Measurements from ENCODE around the gene PANX1. TPM values are rescaled to one million over a fixed set of nuclear protein-coding genes. Genes with fewer than 3 reads are reported as not detected.

The PANX1 gene
- total RNA-seq, 2 experiments from 2014 or later: 11.3 to 16.5 TPM

DNA sequence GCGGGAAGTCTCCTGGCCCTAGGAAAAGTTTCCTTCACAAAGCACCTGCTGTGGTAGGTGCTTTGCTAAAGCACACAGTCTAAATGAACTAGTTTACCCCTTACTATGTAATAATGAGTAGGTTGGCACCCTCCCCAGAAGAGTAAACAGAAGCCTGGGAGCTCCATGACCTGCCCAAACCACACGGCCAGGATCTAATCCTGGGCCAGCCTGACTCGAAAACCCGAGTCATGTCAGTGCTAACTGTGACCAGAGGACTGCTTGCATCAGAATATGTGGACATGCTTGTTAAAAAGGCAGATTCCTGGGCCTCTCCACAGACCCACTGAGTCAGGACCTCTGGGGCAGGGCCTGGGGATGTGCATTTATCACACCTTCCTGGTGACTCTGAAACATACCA lies 67.7 kb downstream of the PANX1 start:
- no peaks in the 10 kb centered on the region for H3K36me3 ChIP-seq (ENCODE audit: insufficient read depth, low read length)
- no peaks in the 10 kb centered on the region for H4K20me1 ChIP-seq (ENCODE audit: insufficient read depth, low read length)
- H3K9me2 ChIP-seq (ENCODE audit: insufficient read depth, low read length): no peaks in the 10 kb centered on the region
- no peak overlapping the region for H3K4me3 ChIP-seq (ENCODE audit: low read depth, low read length, poor library complexity, severe bottlenecking)
- intact Hi-C loops (cut with micrococcal nuclease; ENCODE audit: unreplicated experiment): no loop called here
- no peak overlapping the region for H3K27ac ChIP-seq (ENCODE audit: low read depth, low read length, poor library complexity, severe bottlenecking)
- no peaks in the 10 kb centered on the region for H3K4me1 ChIP-seq (ENCODE audit: insufficient read depth, low read length, poor library complexity, severe bottlenecking)
- H3K79me2 ChIP-seq (ENCODE audit: insufficient read depth, low read depth, low read length): no peaks in the 10 kb centered on the region
- no peak overlapping the region for H3K4me2 ChIP-seq (ENCODE audit: low read length)
- TF ChIP-seq EZH2phosphoT487 (IDR thresholded peaks at IDR 0.05; ENCODE audit: borderline replicate concordance, low read depth, low read length): no peak
- TF ChIP-seq, protein P1, sequence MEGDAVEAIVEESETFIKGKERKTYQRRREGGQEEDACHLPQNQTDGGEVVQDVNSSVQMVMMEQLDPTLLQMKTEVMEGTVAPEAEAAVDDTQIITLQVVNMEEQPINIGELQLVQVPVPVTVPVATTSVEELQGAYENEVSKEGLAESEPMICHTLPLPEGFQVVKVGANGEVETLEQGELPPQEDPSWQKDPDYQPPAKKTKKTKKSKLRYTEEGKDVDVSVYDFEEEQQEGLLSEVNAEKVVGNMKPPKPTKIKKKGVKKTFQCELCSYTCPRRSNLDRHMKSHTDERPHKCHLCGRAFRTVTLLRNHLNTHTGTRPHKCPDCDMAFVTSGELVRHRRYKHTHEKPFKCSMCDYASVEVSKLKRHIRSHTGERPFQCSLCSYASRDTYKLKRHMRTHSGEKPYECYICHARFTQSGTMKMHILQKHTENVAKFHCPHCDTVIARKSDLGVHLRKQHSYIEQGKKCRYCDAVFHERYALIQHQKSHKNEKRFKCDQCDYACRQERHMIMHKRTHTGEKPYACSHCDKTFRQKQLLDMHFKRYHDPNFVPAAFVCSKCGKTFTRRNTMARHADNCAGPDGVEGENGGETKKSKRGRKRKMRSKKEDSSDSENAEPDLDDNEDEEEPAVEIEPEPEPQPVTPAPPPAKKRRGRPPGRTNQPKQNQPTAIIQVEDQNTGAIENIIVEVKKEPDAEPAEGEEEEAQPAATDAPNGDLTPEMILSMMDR (conservative IDR thresholded peaks at IDR 0.05; ENCODE audit: low read length): no peak
- BruUV-seq (replicated peaks): no TSS peak
- ChIA-PET CTCF (ENCODE audit: unreplicated experiment) (no interaction called here), POLR2A (no interaction called here)
- no peak overlapping the region for H2AFZ ChIP-seq (ENCODE audit: low read length)
- no peak for DNase-seq (ENCODE audit: low spot score)
- H3K9me3 ChIP-seq (ENCODE audit: low read length): no peaks in the 10 kb centered on the region

DNA sequence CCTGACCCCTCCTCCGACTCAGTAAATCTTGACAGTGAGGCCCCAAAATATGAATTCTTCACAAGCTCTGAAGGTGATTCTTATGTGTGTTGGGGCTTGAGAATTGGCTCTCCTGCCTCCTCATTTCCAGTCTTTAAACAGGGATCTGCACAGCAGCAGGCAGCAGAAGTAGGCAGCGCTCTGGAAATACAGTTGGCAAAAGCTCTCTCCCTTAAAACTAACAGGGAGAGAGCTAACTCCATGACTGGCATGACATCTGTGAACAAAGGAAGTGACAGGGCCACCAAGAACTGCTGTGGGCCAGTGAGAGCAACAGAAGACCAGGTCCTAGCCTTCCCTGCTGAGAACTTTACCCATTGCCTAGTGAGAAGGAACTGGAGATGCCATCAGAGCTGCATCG lies 70.1 kb downstream of the PANX1 start:
- BruUV-seq (replicated peaks): no TSS peak
- TF ChIP-seq, protein P1 (conservative IDR thresholded peaks at IDR 0.05; ENCODE audit: low read length): no peak
- TF ChIP-seq EZH2phosphoT487 (IDR thresholded peaks at IDR 0.05; ENCODE audit: borderline replicate concordance, low read depth, low read length): no peak
- no peak overlapping the region for H2AFZ ChIP-seq (ENCODE audit: low read length)
- H3K9me2 ChIP-seq (ENCODE audit: insufficient read depth, low read length): no peaks in the 10 kb centered on the region
- intact Hi-C loops (cut with micrococcal nuclease; ENCODE audit: unreplicated experiment): no loop called here
- H3K9me3 ChIP-seq (ENCODE audit: low read length): no peaks in the 10 kb centered on the region
- no peaks in the 10 kb centered on the region for H3K79me2 ChIP-seq (ENCODE audit: insufficient read depth, low read depth, low read length)
- ChIA-PET POLR2A (no interaction called here), CTCF (ENCODE audit: unreplicated experiment) (no interaction called here)
- H4K20me1 ChIP-seq (ENCODE audit: insufficient read depth, low read length): no peaks in the 10 kb centered on the region
- no peaks in the 10 kb centered on the region for H3K4me1 ChIP-seq (ENCODE audit: insufficient read depth, low read length, poor library complexity, severe bottlenecking)
- H3K4me2 ChIP-seq (ENCODE audit: low read length): no peak overlapping the region
- no peaks in the 10 kb centered on the region for H3K36me3 ChIP-seq (ENCODE audit: insufficient read depth, low read length)
- DNase-seq (ENCODE audit: low spot score): no peak
- H3K4me3 ChIP-seq (ENCODE audit: low read depth, low read length, poor library complexity, severe bottlenecking): no peak overlapping the region
- H3K27ac ChIP-seq (ENCODE audit: low read depth, low read length, poor library complexity, severe bottlenecking): no peak overlapping the region

DNA sequence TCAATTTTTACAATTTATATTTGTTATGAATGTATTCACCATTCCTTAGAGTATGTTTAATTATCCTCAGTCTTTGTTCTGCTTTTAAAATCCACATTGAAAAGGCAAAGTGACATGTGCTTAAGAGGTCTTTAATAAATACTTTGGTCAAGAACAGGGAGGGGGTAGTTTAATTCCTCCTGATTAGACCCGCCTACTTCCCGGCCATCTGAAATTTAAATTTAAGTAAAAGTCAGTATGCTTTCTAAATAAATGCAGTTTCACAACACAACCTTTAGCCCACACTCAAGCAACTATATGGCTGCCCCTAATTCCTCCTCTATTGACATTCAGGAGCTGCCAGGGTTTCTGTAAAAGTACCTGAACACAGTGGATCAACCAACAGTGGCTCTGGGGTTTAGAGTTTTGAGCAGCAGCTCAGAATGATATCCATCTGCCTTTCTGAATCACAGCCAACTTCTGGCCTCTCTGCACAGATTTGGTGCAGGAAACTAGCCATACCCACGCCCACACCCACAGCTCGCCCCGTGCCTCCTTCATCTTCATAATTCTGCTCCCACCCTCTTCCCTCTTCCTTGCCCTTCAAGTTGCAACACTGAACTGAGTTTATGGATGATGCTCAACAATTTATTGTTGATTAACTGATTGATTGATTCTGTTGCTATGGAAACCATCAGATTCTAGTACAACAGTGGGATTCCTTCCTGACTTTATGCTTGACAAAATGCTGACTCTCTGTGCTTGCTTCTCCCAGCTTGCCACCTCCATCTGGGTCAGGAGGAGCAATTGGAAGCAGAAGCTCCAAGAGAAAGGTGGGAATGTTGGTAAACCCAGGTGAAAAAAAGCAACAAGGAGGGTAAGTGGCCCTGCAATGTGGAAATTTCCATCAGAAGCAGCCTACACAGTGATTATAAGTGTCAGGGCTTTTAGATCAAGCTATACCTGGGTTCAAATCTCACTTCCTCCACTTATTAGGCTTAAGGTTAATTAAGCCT lies 70.8 kb downstream of the PANX1 start:
- Histone ChIP-seq H3K79me2 (ENCODE audit: insufficient read depth, low read depth, low read length) (no peaks in the 10 kb centered on the region), H3K4me3 (ENCODE audit: low read depth, low read length, poor library complexity, severe bottlenecking) (no peak overlapping the region), H4K20me1 (ENCODE audit: insufficient read depth, low read length) (no peaks in the 10 kb centered on the region), H3K36me3 (ENCODE audit: insufficient read depth, low read length) (no peaks in the 10 kb centered on the region), H3K4me2 (ENCODE audit: low read length) (no peak overlapping the region), H3K4me1 (ENCODE audit: insufficient read depth, low read length, poor library complexity, severe bottlenecking) (no peaks in the 10 kb centered on the region), H3K9me2 (ENCODE audit: insufficient read depth, low read length) (no peaks in the 10 kb centered on the region), H3K9me3 (ENCODE audit: low read length) (no peaks in the 10 kb centered on the region), H2AFZ (ENCODE audit: low read length) (no peak overlapping the region), H3K27ac (ENCODE audit: low read depth, low read length, poor library complexity, severe bottlenecking) (no peak overlapping the region)
- DNase-seq (ENCODE audit: low spot score): no peak
- BruUV-seq (replicated peaks): no TSS peak
- no peak for TF ChIP-seq EZH2phosphoT487 (IDR thresholded peaks at IDR 0.05; ENCODE audit: borderline replicate concordance, low read depth, low read length)
- TF ChIP-seq, protein P1 (conservative IDR thresholded peaks at IDR 0.05; ENCODE audit: low read length): no peak
- CTCF ChIA-PET (ENCODE audit: unreplicated experiment): no interaction called here
- POLR2A ChIA-PET: interaction anchor here (0.5 to 1.2 kb wide), 2 partner anchors 64 to 77 kb away, joined by 3 to 4 read pairs; no protein-coding TSS in a partner anchor
- intact Hi-C loops (cut with micrococcal nuclease; ENCODE audit: unreplicated experiment): no loop called here
